Peyer's patch (tissue), 4 donors: ENCODE results near the gene ASXL2. TPM values are rescaled to one million over a fixed set of nuclear protein-coding genes. Genes with fewer than 3 reads are reported as not detected.

ENCODE experiments used
- DNase-seq, 3 donors: peaks; one replicate each; pipeline ENCODE4 v3.0.0-alpha.2; 2017 to 2019
- H3K27ac ChIP-seq, 4 donors: fragments of 200-600 bp; sonication (generic); one replicate each; pipeline ENCODE4 v1.5.1; 2016 to 2019
- H3K27me3 ChIP-seq, 2 donors: fragments of 200-600 bp; sonication (generic); one replicate each; pipeline ENCODE4 v1.5.1; 2019
- H3K36me3 ChIP-seq, 3 donors: fragments of 200-600 bp; sonication (generic); one replicate each; pipeline ENCODE4 v1.5.1; 2016 to 2019
- H3K4me1 ChIP-seq, 4 donors: fragments of 200-600 bp; sonication (generic); one replicate each; pipeline ENCODE4 v1.5.1; 2016 to 2019
- H3K4me3 ChIP-seq, 4 donors: fragments of 200-600 bp; sonication (generic); 1 replicate in 3 of 4; 2 replicates in 1 of 4; pipeline ENCODE4 v1.5.1; 2016 to 2019; ENCODE audit warnings: mild to moderate bottlenecking in 1 of 4
- H3K9me3 ChIP-seq, 4 donors: fragments of 200-600 bp; sonication (generic); one replicate each; pipeline ENCODE4 v1.5.1; 2016 to 2019; ENCODE audit warnings: mild to moderate bottlenecking in 1 of 4
- CTCF ChIP-seq, 6 experiments: fragments of 450-650 bp in 4 of 6; fragments of 200-600 bp in 2 of 6; sonication (generic) in 1 of 6; IDR thresholded peaks; one replicate each; pipeline ENCODE4 v1.5.1; 2017 to 2019; ENCODE audit warnings: antibody characterized with exemption in 6 of 6, mild to moderate bottlenecking in 3 of 6, moderate library complexity in 1 of 6
- POLR2A ChIP-seq, 2 donors: fragments of 450-650 bp; IDR thresholded peaks; one replicate each; pipeline ENCODE4 v1.5.1; 2017; ENCODE audit warnings: antibody characterized with exemption in 2 of 2, mild to moderate bottlenecking in 2 of 2, moderate library complexity in 2 of 2
- total RNA-seq, 4 donors: library from RNA; depleted of rRNA; stranded (reverse); fragments of >200 nt; gene quantifications; one replicate each; pipeline ENCODE4 v1.1.0, GENCODE V29; 2016

ASXL2 gene
- total RNA-seq, 4 donors from 2014 or later: 17.0 to 28.9 (median 19.8) TPM

- Histone ChIP-seq H3K4me1 (peaks cover 0 to 7% (median 2%) of the 10 kb centered on the region in 4 donors), H3K36me3 (no peaks in the 10 kb centered on the region), H3K9me3 (no peaks in the 10 kb centered on the region), H3K4me3 (no peak overlapping the region), H3K27ac (no peak overlapping the region), H3K27me3 (no peaks in the 10 kb centered on the region)
- DNase-seq: no peak
- TF ChIP-seq CTCF (IDR thresholded peaks at IDR 0.05): no peak
- TF ChIP-seq POLR2A (IDR thresholded peaks at IDR 0.05): no peak
Measured at GRCh38 chr2:25824718-25825117, 53.6 kb downstream of the ASXL2 start.

GRCh38 chr2:25824216-25824615 is 54.1 kb downstream of the ASXL2 start:
- no peak overlapping the region for H3K27ac ChIP-seq
- TF ChIP-seq CTCF (IDR thresholded peaks at IDR 0.05) (no peak), POLR2A (IDR thresholded peaks at IDR 0.05) (no peak)
- peaks cover 0 to 4% (median 2%) of the 10 kb centered on the region in 4 donors for H3K4me1 ChIP-seq
- no peaks in the 10 kb centered on the region for H3K9me3 ChIP-seq
- DNase-seq: no peak
- H3K27me3 ChIP-seq: no peaks in the 10 kb centered on the region
- H3K4me3 ChIP-seq: no peak overlapping the region
- H3K36me3 ChIP-seq: no peaks in the 10 kb centered on the region

GRCh38 chr2:25822190-25823117 is 55.8 kb downstream of the ASXL2 start:
- Histone ChIP-seq H3K9me3 (no peaks in the 10 kb centered on the region), H3K4me1 (peaks cover 0 to 3% (median 0%) of the 10 kb centered on the region in 4 donors), H3K27ac (peak overlapping the region in 1 of 4 donors; percentile 14), H3K27me3 (no peaks in the 10 kb centered on the region), H3K36me3 (no peaks in the 10 kb centered on the region), H3K4me3 (peak overlapping the region; percentile 7 to 41 (median 20))
- DNase-seq: peak in 2 of 3 donors; percentile 54 to 78
- TF ChIP-seq POLR2A (IDR thresholded peaks at IDR 0.05) (no peak), CTCF (IDR thresholded peaks at IDR 0.05) (no peak)

GRCh38 chr2:25821225-25822056 is 56.8 kb downstream of the ASXL2 start:
- Histone ChIP-seq H3K27ac (no peak overlapping the region), H3K36me3 (no peaks in the 10 kb centered on the region), H3K4me1 (peaks cover 0 to 3% (median 0%) of the 10 kb centered on the region in 4 donors), H3K4me3 (peak overlapping the region in 1 of 4 donors; percentile 41), H3K27me3 (no peaks in the 10 kb centered on the region), H3K9me3 (no peaks in the 10 kb centered on the region)
- no peak for DNase-seq
- TF ChIP-seq CTCF (IDR thresholded peaks at IDR 0.05) (no peak), POLR2A (IDR thresholded peaks at IDR 0.05) (no peak)

GRCh38 chr2:25819597-25820039 is 58.7 kb downstream of the ASXL2 start:
- Histone ChIP-seq H3K36me3 (no peaks in the 10 kb centered on the region), H3K9me3 (no peaks in the 10 kb centered on the region), H3K4me3 (no peak overlapping the region), H3K4me1 (no peaks in the 10 kb centered on the region), H3K27ac (no peak overlapping the region), H3K27me3 (no peaks in the 10 kb centered on the region)
- TF ChIP-seq CTCF (IDR thresholded peaks at IDR 0.05) (no peak), POLR2A (IDR thresholded peaks at IDR 0.05) (no peak)
- no peak for DNase-seq
